Lower leg skin (tissue), 3 donors: ENCODE measurements around the gene DUSP8.

ENCODE experiments used
- POLR2A ChIP-seq, 2 donors: fragments of 450-650 bp; IDR thresholded peaks; one replicate each; pipeline ENCODE4 v1.6.1; 2016 to 2017; ENCODE audit warnings: antibody characterized with exemption in 2 of 2, mild to moderate bottlenecking in 1 of 2, moderate library complexity in 1 of 2
- TF ChIP-seq, protein P1 (sequence below), 3 donors: fragments of 450-650 bp; IDR thresholded peaks; one replicate each; pipeline ENCODE4 v1.5.1; 2016; ENCODE audit warnings: antibody characterized with exemption in 3 of 3, mild to moderate bottlenecking in 3 of 3, moderate library complexity in 2 of 3

DNA sequence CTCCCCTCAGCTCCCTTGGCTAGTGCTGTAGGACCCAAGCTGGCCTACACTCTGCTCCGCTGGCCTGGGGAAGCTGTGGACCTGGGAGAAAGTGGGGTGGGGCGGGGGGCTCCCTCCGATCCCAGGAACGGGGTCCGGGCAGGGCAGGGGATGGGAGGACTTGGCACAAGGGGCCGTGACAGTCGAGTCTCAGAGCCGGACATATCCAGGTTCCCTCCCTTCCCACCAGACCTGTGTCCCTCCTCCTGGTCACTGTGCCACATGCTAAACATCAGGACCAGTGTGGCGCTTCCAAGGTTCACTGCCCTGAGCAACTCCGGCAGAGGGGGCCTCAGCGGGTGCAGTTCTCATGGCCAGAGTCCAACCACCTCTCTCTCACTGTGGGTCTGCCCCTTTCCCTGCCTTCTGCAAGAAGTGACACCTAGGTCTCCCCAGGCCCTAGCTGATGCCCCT, 2.0 kb downstream of the DUSP8 start:
- TF ChIP-seq, protein P1, sequence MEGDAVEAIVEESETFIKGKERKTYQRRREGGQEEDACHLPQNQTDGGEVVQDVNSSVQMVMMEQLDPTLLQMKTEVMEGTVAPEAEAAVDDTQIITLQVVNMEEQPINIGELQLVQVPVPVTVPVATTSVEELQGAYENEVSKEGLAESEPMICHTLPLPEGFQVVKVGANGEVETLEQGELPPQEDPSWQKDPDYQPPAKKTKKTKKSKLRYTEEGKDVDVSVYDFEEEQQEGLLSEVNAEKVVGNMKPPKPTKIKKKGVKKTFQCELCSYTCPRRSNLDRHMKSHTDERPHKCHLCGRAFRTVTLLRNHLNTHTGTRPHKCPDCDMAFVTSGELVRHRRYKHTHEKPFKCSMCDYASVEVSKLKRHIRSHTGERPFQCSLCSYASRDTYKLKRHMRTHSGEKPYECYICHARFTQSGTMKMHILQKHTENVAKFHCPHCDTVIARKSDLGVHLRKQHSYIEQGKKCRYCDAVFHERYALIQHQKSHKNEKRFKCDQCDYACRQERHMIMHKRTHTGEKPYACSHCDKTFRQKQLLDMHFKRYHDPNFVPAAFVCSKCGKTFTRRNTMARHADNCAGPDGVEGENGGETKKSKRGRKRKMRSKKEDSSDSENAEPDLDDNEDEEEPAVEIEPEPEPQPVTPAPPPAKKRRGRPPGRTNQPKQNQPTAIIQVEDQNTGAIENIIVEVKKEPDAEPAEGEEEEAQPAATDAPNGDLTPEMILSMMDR (IDR thresholded peaks at IDR 0.05), result no peak
- TF ChIP-seq POLR2A (IDR thresholded peaks at IDR 0.05), result no peak
